SK-N-SH (cell line): ENCODE data around the gene TFIP11. TPM values are rescaled to one million over a fixed set of nuclear protein-coding genes. Genes with fewer than 3 reads are reported as not detected.

Source experiments
- CTCF ChIA-PET: fragments of 300-600, 350-600 bp; formaldehyde crosslinking; extraction: SDS; loops from one replicate; lab custom pipeline; 2021; lab: Yijun Ruan, JAX
- POLR2A ChIA-PET: fragments of 350-600 bp; sonication (Branson Sonifier 250); formaldehyde crosslinking; extraction: SDS; loops from one replicate; lab custom pipeline; 2020; ENCODE audit warnings: antibody characterized with exemption, inconsistent platforms; lab: Yijun Ruan, JAX
- DNase-seq: peaks from one replicate; pipeline ENCODE4 v3.0.0; 2012
- H2AFZ ChIP-seq: fragments of 200-600 bp; sonication (generic); 2 replicates; pipeline ENCODE4 v1.8.1; 2016; ENCODE audit warnings: antibody characterized with exemption, mild to moderate bottlenecking, low read depth
- H3F3A ChIP-seq: fragments of 200-600 bp; sonication (generic); replicated peaks from 2 replicates; pipeline ENCODE3; 2016; ENCODE audit warnings: antibody characterized with exemption, mild to moderate bottlenecking; ENCODE audit not compliant: insufficient read depth
- H3K27ac ChIP-seq, 2 experiments: fragments of 200-500 bp in 1 of 2; fragments of 200-600 bp in 1 of 2; sonication (Bioruptor generic) in 1 of 2; sonication (generic), shearing (Covaris generic) in 1 of 2; 2 replicates each; pipeline versions ENCODE4 v1.5.1 to v1.6.1; 2014 to 2016; ENCODE audit warnings: low read depth in 2 of 2, inconsistent platforms in 1 of 2, low read length in 1 of 2, mild to moderate bottlenecking in 1 of 2, mixed read lengths in 1 of 2
- H3K27me3 ChIP-seq: fragments of 200-600 bp; sonication (generic), shearing (Covaris generic); 2 replicates; pipeline ENCODE4 v1.6.1; 2016; ENCODE audit warnings: mixed run types; ENCODE audit not compliant: insufficient read depth
- H3K36me3 ChIP-seq, 2 experiments: fragments of 200-500 bp in 1 of 2; fragments of 200-600 bp in 1 of 2; sonication (Bioruptor generic) in 1 of 2; sonication (generic) in 1 of 2; replicated peaks in 1 of 2; 2 replicates each; pipeline versions ENCODE3 to v1.5.1; 2014 to 2016; ENCODE audit warnings: low read length in 1 of 2, mild to moderate bottlenecking in 1 of 2; ENCODE audit not compliant: insufficient read depth in 2 of 2, control insufficient read depth in 1 of 2
- H3K4me1 ChIP-seq, 2 experiments: fragments of 200-500 bp in 1 of 2; fragments of 200-600 bp in 1 of 2; sonication (Bioruptor generic) in 1 of 2; sonication (generic), shearing (Covaris generic) in 1 of 2; 2 replicates each; pipeline versions ENCODE4 v1.5.1 to v1.6.1; 2014 to 2016; ENCODE audit warnings: low read depth in 1 of 2, low read length in 1 of 2, mixed run types in 1 of 2; ENCODE audit not compliant: insufficient read depth in 2 of 2, control insufficient read depth in 1 of 2
- H3K4me2 ChIP-seq: fragments of 200-600 bp; sonication (generic), shearing (Covaris generic); 2 replicates; pipeline ENCODE4 v1.6.1; 2017; ENCODE audit warnings: mixed run types
- H3K4me3 ChIP-seq, 2 experiments: fragments of 200-500 bp in 1 of 2; fragments of 200-600 bp in 1 of 2; sonication (Bioruptor generic) in 1 of 2; sonication (generic), shearing (Covaris generic) in 1 of 2; 2 replicates each; pipeline versions ENCODE4 v1.5.1 to v1.8.1; 2014 to 2016; ENCODE audit warnings: low read depth in 2 of 2, inconsistent platforms in 1 of 2, low read length in 1 of 2, mild to moderate bottlenecking in 1 of 2, mixed read lengths in 1 of 2, moderate library complexity in 1 of 2
- H3K79me2 ChIP-seq: fragments of 200-600 bp; sonication (generic); 2 replicates; pipeline ENCODE4 v1.8.1; 2017; ENCODE audit warnings: mild to moderate bottlenecking; ENCODE audit not compliant: insufficient read depth
- H3K9ac ChIP-seq: fragments of 200-600 bp; sonication (generic); 2 replicates; pipeline ENCODE4 v1.6.1; 2017; ENCODE audit warnings: mixed run types
- H3K9me2 ChIP-seq: fragments of 200-600 bp; sonication (generic); 2 replicates; pipeline ENCODE4 v1.6.1; 2017; ENCODE audit warnings: mixed run types
- H3K9me3 ChIP-seq: fragments of 200-600 bp; sonication (generic); 2 replicates; pipeline ENCODE4 v1.6.1; 2017; ENCODE audit warnings: mixed run types, mild to moderate bottlenecking, moderate library complexity
- H4K20me1 ChIP-seq: fragments of 200-600 bp; sonication (generic); 2 replicates; pipeline ENCODE4 v1.6.1; 2017; ENCODE audit warnings: mild to moderate bottlenecking, mixed run types; ENCODE audit not compliant: insufficient read depth
- CHD2 ChIP-seq: fragments of 150-350 bp; IDR thresholded peaks from 2 replicates; pipeline ENCODE4 v1.6.1; 2018; ENCODE audit warnings: low read length; ENCODE audit not compliant: partially characterized antibody
- CTCF ChIP-seq: fragments of 200-600 bp; sonication (generic); IDR thresholded peaks from 2 replicates; pipeline ENCODE4 v1.6.1; 2017; ENCODE audit warnings: antibody characterized with exemption, mild to moderate bottlenecking, moderate library complexity
- EZH2phosphoT487 ChIP-seq: fragments of 200-600 bp; sonication (generic); IDR thresholded peaks from 2 replicates; pipeline ENCODE4 v1.6.1; 2017; ENCODE audit warnings: low read depth, mixed run types, mild to moderate bottlenecking, antibody characterized with exemption, moderate library complexity, borderline replicate concordance
- FOXM1 ChIP-seq: IDR thresholded peaks from 2 replicates; pipeline ENCODE4 v1.4.0; 2012; ENCODE audit warnings: low read depth, mild to moderate bottlenecking
- GABPA ChIP-seq: IDR thresholded peaks from 2 replicates; pipeline ENCODE4 v1.4.0; 2012; ENCODE audit warnings: low read depth, mild to moderate bottlenecking
- GATA2 ChIP-seq: sonication (generic); formaldehyde crosslinking; IDR thresholded peaks from 2 replicates; pipeline ENCODE4 v1.5.0; 2020; ENCODE audit warnings: mild to moderate bottlenecking, missing genetic modification reagents
- JUND ChIP-seq: IDR thresholded peaks from 2 replicates; pipeline ENCODE4 v1.4.0; 2012
- MAX ChIP-seq: IDR thresholded peaks from 2 replicates; pipeline ENCODE4 v1.4.0; 2012; ENCODE audit warnings: low read depth
- MEF2A ChIP-seq: IDR thresholded peaks from 2 replicates; pipeline ENCODE4 v1.4.0; 2012; ENCODE audit warnings: low read depth, borderline replicate concordance
- MXI1 ChIP-seq: IDR thresholded peaks from 2 replicates; pipeline ENCODE4 v1.6.1; 2012; ENCODE audit warnings: mild to moderate bottlenecking, low read depth, low read length, improper control_type of control experiment
- NRF1 ChIP-seq: IDR thresholded peaks from 2 replicates; pipeline ENCODE4 v1.6.1; 2012; ENCODE audit warnings: low read depth, mild to moderate bottlenecking, low read length
- PBX3 ChIP-seq: IDR thresholded peaks from 2 replicates; pipeline ENCODE4; 2012
- POLR2AphosphoS5 ChIP-seq: IDR thresholded peaks from 2 replicates; pipeline ENCODE4 v1.6.1; 2012; ENCODE audit warnings: low read depth, low read length
- RCOR1 ChIP-seq: fragments of 150-350 bp; IDR thresholded peaks from 2 replicates; pipeline ENCODE4 v1.6.1; 2017; ENCODE audit warnings: antibody characterized with exemption, low read length
- REST ChIP-seq: IDR thresholded peaks from 2 replicates; pipeline ENCODE4 v1.6.1; 2012; ENCODE audit warnings: mild to moderate bottlenecking, low read depth, low read length, moderate library complexity
- RFX5 ChIP-seq: IDR thresholded peaks from 2 replicates; pipeline ENCODE4 v1.6.1; 2012; ENCODE audit warnings: mild to moderate bottlenecking, improper control_type of control experiment, low read length
- SIN3A ChIP-seq: IDR thresholded peaks from 2 replicates; pipeline ENCODE4 v1.6.1; 2012; ENCODE audit warnings: low read depth, mild to moderate bottlenecking, low read length, moderate library complexity, borderline replicate concordance
- USF2 ChIP-seq: fragments of 150-350 bp; IDR thresholded peaks from 2 replicates; pipeline ENCODE4 v1.6.1; 2017; ENCODE audit warnings: antibody characterized with exemption, low read length, low read depth, borderline replicate concordance
- ZBTB33 ChIP-seq: IDR thresholded peaks from 2 replicates; pipeline ENCODE4 v1.4.0; 2012; ENCODE audit warnings: low read depth, borderline replicate concordance
- WGBS: methylation state at CpG from one replicate; pipeline ENCODE4 v1.1.6; 2017; ENCODE audit warnings: low lambda C conversion rate; 5-methylcytosine and 5-hydroxymethylcytosine counted together
- polyA plus RNA-seq, 3 experiments: library from polyadenylated mRNA; depleted of rRNA; stranded (reverse); fragments of >200 nt; gene quantifications; 2 replicates each; pipeline ENCODE4 v1.2.3, GENCODE V29; 2012

TFIP11 gene
- polyA plus RNA-seq, 1 of the 3 experiments (the other 2 are of a cell fraction), result 32.8 TPM

GRCh38 chr22:26496456-26496855 is 15.8 kb downstream of the TFIP11 start:
- 94% methylated on average over 4 of the region's 4 CpGs for whole genome bisulfite sequencing
- H3K79me2 ChIP-seq, result no peaks in the 10 kb centered on the region
- peaks cover 10% of the 10 kb centered on the region for H3F3A ChIP-seq
- H3K36me3 ChIP-seq, result peaks cover 64 to 74% of the 10 kb centered on the region in 2 experiments
- H3K4me2 ChIP-seq, result no peak overlapping the region
- DNase-seq, result no peak
- H3K4me1 ChIP-seq, result no peaks in the 10 kb centered on the region
- no peaks in the 10 kb centered on the region for H3K9me2 ChIP-seq
- CTCF ChIA-PET, result no interaction called here
- POLR2A ChIA-PET, result no interaction called here
- no peaks in the 10 kb centered on the region for H4K20me1 ChIP-seq
- no peak overlapping the region for H2AFZ ChIP-seq
- TF ChIP-seq NRF1 (no peak), GABPA (no peak)
- no peak overlapping the region for H3K9ac ChIP-seq
- no peaks in the 10 kb centered on the region for H3K27me3 ChIP-seq
- H3K27ac ChIP-seq, result no peak overlapping the region
- H3K4me3 ChIP-seq, result no peak overlapping the region
- H3K9me3 ChIP-seq, result no peaks in the 10 kb centered on the region

- no peak overlapping the region for H3K9ac ChIP-seq
- no peaks in the 10 kb centered on the region for H4K20me1 ChIP-seq
- H3K9me3 ChIP-seq, result no peaks in the 10 kb centered on the region
- H3K27ac ChIP-seq, result no peak overlapping the region
- H3K4me2 ChIP-seq, result no peak overlapping the region
- no peak overlapping the region for H2AFZ ChIP-seq
- no peaks in the 10 kb centered on the region for H3K4me1 ChIP-seq
- H3K36me3 ChIP-seq, result peaks cover 60 to 76% of the 10 kb centered on the region in 2 experiments
- ChIA-PET CTCF (interaction anchor here (1.0 to 1.4 kb wide), 2 partner anchors 21 to 34 kb away, joined by 3 to 5 read pairs; no protein-coding TSS in a partner anchor), POLR2A (no interaction called here)
- no peak overlapping the region for H3K4me3 ChIP-seq
- H3K27me3 ChIP-seq, result no peaks in the 10 kb centered on the region
- no peaks in the 10 kb centered on the region for H3K9me2 ChIP-seq
- no peak for DNase-seq
- peaks cover 4% of the 10 kb centered on the region; the same call in 1 of the 2 replicates for H3K79me2 ChIP-seq
- H3F3A ChIP-seq, result peaks cover 7% of the 10 kb centered on the region
- TF ChIP-seq GABPA (no peak), EZH2phosphoT487 (no peak), RCOR1 (no peak), PBX3 (no peak), MEF2A (no peak), FOXM1 (no peak), CTCF (no peak), ZBTB33 (no peak), SIN3A (no peak), REST (no peak), JUND (no peak), MAX (no peak), CHD2 (no peak), RFX5 (no peak), GATA2 (CRISPR knock-in tag) (no peak), USF2 (no peak), MXI1 (no peak), POLR2AphosphoS5 (no peak)
Observed at GRCh38 chr22:26494506-26494905, 17.8 kb downstream of the TFIP11 start.
